MCF 10A (cell line): ENCODE measurements around the gene NPC1. TPM values are rescaled to one million over a fixed set of nuclear protein-coding genes. Genes with fewer than 3 reads are reported as not detected.
"Not testable (repeated sequence)": the region's sequence is repeated elsewhere in the genome, so short reads cannot be mapped to it uniquely, and the experiment has no call there.

ENCODE experiments used
- BruUV-seq: library from RNA; stranded (reverse); fragments of 400-500 nt; replicated peaks from 2 replicates; lab custom pipeline; 2021; lab: Mats Ljungman, UMichigan
- CTCF ChIA-PET: fragments of 300-600 bp; sonication (Branson Sonifier 250); formaldehyde crosslinking; extraction: SDS; loops from one replicate; lab custom pipeline; 2021; ENCODE audit warnings: antibody characterized with exemption, inconsistent platforms; lab: Yijun Ruan, JAX
- POLR2A ChIA-PET: fragments of 300-600, 350-650 bp; sonication (Branson Sonifier 250); formaldehyde crosslinking; extraction: SDS; loops from one replicate; lab custom pipeline; 2020; ENCODE audit warnings: antibody characterized with exemption, inconsistent platforms; lab: Yijun Ruan, JAX
- DNase-seq: peaks from one replicate; pipeline ENCODE4 v3.0.0-alpha.2; 2018; ENCODE audit not compliant: unreplicated experiment
- H3K27ac Mint-ChIP-seq: one replicate; pipeline ENCODE4 v1.8.0; 2022; ENCODE audit warnings: mild to moderate bottlenecking, low read depth, mixed read lengths; ENCODE audit not compliant: unreplicated experiment
- H3K27me3 Mint-ChIP-seq: one replicate; pipeline ENCODE4 v1.8.0; 2022; ENCODE audit warnings: mixed read lengths; ENCODE audit not compliant: insufficient read depth, unreplicated experiment
- H3K36me3 Mint-ChIP-seq: one replicate; pipeline ENCODE4 v1.8.0; 2022; ENCODE audit warnings: mild to moderate bottlenecking, moderate library complexity, mixed read lengths; ENCODE audit not compliant: insufficient read depth, unreplicated experiment
- H3K4me1 Mint-ChIP-seq: one replicate; pipeline ENCODE4 v1.8.0; 2022; ENCODE audit warnings: mixed read lengths; ENCODE audit not compliant: insufficient read depth, unreplicated experiment
- H3K4me3 Mint-ChIP-seq: one replicate; pipeline ENCODE4 v1.8.0; 2022; ENCODE audit warnings: mild to moderate bottlenecking, moderate library complexity, mixed read lengths; ENCODE audit not compliant: unreplicated experiment
- H3K9me3 Mint-ChIP-seq: one replicate; pipeline ENCODE4 v1.8.0; 2022; ENCODE audit warnings: mixed read lengths; ENCODE audit not compliant: unreplicated experiment
- CTCF ChIP-seq: fragments of 200-600 bp; IDR thresholded peaks from one replicate; pipeline ENCODE4 v1.8.0; 2022; ENCODE audit warnings: antibody characterized with exemption, mild to moderate bottlenecking; ENCODE audit not compliant: unreplicated experiment
- intact Hi-C: fragments of 100-400 bp; cut with micrococcal nuclease; formaldehyde crosslinking; loops from 2 replicates; pipeline ENCODE4 v1.14.1; 2022
- total RNA-seq: library from RNA; stranded (reverse); gene quantifications from 2 replicates; pipeline ENCODE4 v1.2.3, GENCODE V29; 2022

The NPC1 gene
- total RNA-seq, 1 experiment from 2014 or later, result 60.4 TPM

- no TSS peak for BruUV-seq
- Mint-ChIP-seq H3K36me3 (peaks cover 52% of the 10 kb centered on the region), H3K4me3 (no peak overlapping the region), H3K27ac (no peak overlapping the region), H3K27me3 (no peaks in the 10 kb centered on the region), H3K9me3 (no peaks in the 10 kb centered on the region), H3K4me1 (peaks cover 12% of the 10 kb centered on the region)
- CTCF ChIA-PET, result interaction anchor here (1.0 kb wide), 1 partner anchor 18 kb away, joined by 3 read pairs; no protein-coding TSS in a partner anchor
- POLR2A ChIA-PET, result interaction anchor here (2.0 kb wide), 1 partner anchor 18 kb away, joined by 10 read pairs; the partner anchor contains the start of gene NPC1
- intact Hi-C loops, result no loop called here
- TF ChIP-seq CTCF, result no peak
- no peak for DNase-seq
Observed at GRCh38 chr18:23567671-23568070, 18.6 kb downstream of the NPC1 start.

GRCh38 chr18:23565916-23566547, 20.3 kb downstream of the NPC1 start:
- Mint-ChIP-seq H3K27ac (peak overlapping the region; percentile 37), H3K4me3 (no peak overlapping the region), H3K27me3 (no peaks in the 10 kb centered on the region), H3K36me3 (peaks cover 65% of the 10 kb centered on the region), H3K9me3 (no peaks in the 10 kb centered on the region), H3K4me1 (peaks cover 12% of the 10 kb centered on the region)
- peak; percentile 72 for DNase-seq
- intact Hi-C loops, result no loop called here
- ChIA-PET POLR2A (interaction anchor here (0.6 to 2.0 kb wide), 6 partner anchors 9 to 83 kb away, joined by 3 to 10 read pairs (median 4); partner anchors contain the start of gene NPC1), CTCF (interaction anchor here (0.6 to 1.4 kb wide), 6 partner anchors 15 to 1030 kb away, joined by 3 to 5 read pairs (median 3); no protein-coding TSS in a partner anchor)
- no TSS peak for BruUV-seq
- TF ChIP-seq CTCF, result no peak

- H3K4me3 Mint-ChIP-seq, result no peak overlapping the region
- H3K27me3 Mint-ChIP-seq, result no peaks in the 10 kb centered on the region
- BruUV-seq, result no TSS peak
- DNase-seq, result peak; percentile 9
- ChIA-PET POLR2A (no interaction called here), CTCF (interaction anchor here (1.1 kb wide), 1 partner anchor 141 kb away, joined by 3 read pairs; no protein-coding TSS in a partner anchor)
- peaks cover 12% of the 10 kb centered on the region for H3K4me1 Mint-ChIP-seq
- no peaks in the 10 kb centered on the region for H3K9me3 Mint-ChIP-seq
- H3K27ac Mint-ChIP-seq, result no peak overlapping the region
- H3K36me3 Mint-ChIP-seq, result peaks cover 62% of the 10 kb centered on the region
- no peak for TF ChIP-seq CTCF
- intact Hi-C loops, result no loop called here
Observed at GRCh38 chr18:23563377-23564043, 22.8 kb downstream of the NPC1 start.

- ChIA-PET POLR2A (interaction anchor here (0.7 kb wide), 1 partner anchor 25 kb away, joined by 3 read pairs; no protein-coding TSS in a partner anchor), CTCF (interaction anchor here (0.7 kb wide), 2 partner anchors 28 to 142 kb away, joined by 3 to 4 read pairs; no protein-coding TSS in a partner anchor)
- no peak overlapping the region for H3K4me3 Mint-ChIP-seq
- no peaks in the 10 kb centered on the region for H3K27me3 Mint-ChIP-seq
- H3K4me1 Mint-ChIP-seq, result no peaks in the 10 kb centered on the region
- peaks cover 61% of the 10 kb centered on the region for H3K36me3 Mint-ChIP-seq
- H3K27ac Mint-ChIP-seq, result no peak overlapping the region
- intact Hi-C loops, result no loop called here
- no TSS peak for BruUV-seq
- DNase-seq, result no peak
- no peaks in the 10 kb centered on the region for H3K9me3 Mint-ChIP-seq
- no peak for TF ChIP-seq CTCF
Observed at GRCh38 chr18:23560186-23560585, 26.1 kb downstream of the NPC1 start.

GRCh38 chr18:23557511-23557910, 28.8 kb downstream of the NPC1 start:
- POLR2A ChIA-PET, intact Hi-C loops, DNase-seq, H3K4me1 Mint-ChIP-seq, CTCF ChIA-PET, H3K4me3 Mint-ChIP-seq, BruUV-seq, H3K27ac Mint-ChIP-seq, H3K9me3 Mint-ChIP-seq, H3K27me3 Mint-ChIP-seq: not testable (repeated sequence)
- H3K36me3 Mint-ChIP-seq, result peaks cover 87% of the 10 kb centered on the region
